SU-DHL-6 (cell line): ENCODE measurements around the gene USP25.

Source experiments
- CTCF ChIP-seq: fragments of 200-600 bp; sonication (generic); IDR thresholded peaks from one replicate; pipeline ENCODE4 v1.5.1; 2017; ENCODE audit warnings: antibody characterized with exemption, mild to moderate bottlenecking, low read length, moderate library complexity; ENCODE audit not compliant: insufficient read depth, poor library complexity, severe bottlenecking
- EZH2phosphoT487 ChIP-seq: fragments of 200-600 bp; sonication (generic), shearing (Covaris generic); conservative IDR thresholded peaks from 2 replicates; pipeline ENCODE4 v1.6.1; 2018; ENCODE audit warnings: mild to moderate bottlenecking, antibody characterized with exemption, low read length, moderate library complexity, mixed read lengths

- no peak for TF ChIP-seq CTCF
- TF ChIP-seq EZH2phosphoT487, result no peak
These were observed 141.0 kb downstream of the USP25 start for GRCh38 chr21:15870819-15871218.
